ENCODE results near the gene TMC2.

Gene TMC2

GRCh38 chr20:2576317-2576727, 39.9 kb downstream of the TMC2 start:
- DNase-seq (ENCODE audit: low read depth in 2 of 2, low spot score in 1 of 2), result no peak

- no peak for DNase-seq (ENCODE audit: low read depth in 2 of 2, low spot score in 1 of 2)
These were observed 42.3 kb downstream of the TMC2 start for GRCh38 chr20:2578475-2579192.

GRCh38 chr20:2585811-2586210, 49.4 kb downstream of the TMC2 start:
- no peak for DNase-seq (ENCODE audit: low read depth in 2 of 2, low spot score in 1 of 2)

- DNase-seq (ENCODE audit: low read depth in 2 of 2, low spot score in 1 of 2), result no peak
These were observed 57.4 kb downstream of the TMC2 start for GRCh38 chr20:2593756-2594155.

- no peak for DNase-seq (ENCODE audit: low read depth in 2 of 2, low spot score in 1 of 2)
These were observed 58.7 kb downstream of the TMC2 start for GRCh38 chr20:2595076-2595475.

DNA sequence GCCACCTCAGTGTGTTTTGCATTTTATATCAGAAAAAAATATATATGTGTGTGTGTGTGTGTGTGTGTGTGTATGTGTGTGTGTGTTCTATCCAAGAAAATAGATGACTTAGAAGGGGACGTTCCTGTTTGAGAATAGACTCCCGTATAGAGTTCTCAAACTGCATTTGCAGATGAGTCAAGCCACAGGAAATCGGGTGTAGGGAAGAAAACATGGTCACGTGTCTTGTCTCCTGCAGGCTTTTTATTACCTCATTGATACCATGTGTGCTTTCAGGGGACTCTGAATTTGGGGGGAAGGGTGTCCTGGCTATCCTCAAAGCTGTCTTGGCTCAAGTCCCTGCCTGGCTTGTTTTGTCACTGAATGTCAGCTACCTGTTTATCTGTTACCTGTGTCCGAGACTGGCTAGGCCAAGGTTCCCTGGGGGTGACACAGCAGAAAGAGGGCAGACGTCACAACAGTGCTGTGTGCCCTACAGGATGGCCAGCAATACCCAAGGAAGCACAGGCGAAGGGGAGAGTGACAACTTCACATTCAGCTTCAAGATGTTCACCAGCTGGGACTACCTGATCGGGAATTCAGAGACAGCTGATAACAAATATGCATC, 60.4 kb downstream of the TMC2 start:
- no peak for DNase-seq (ENCODE audit: low read depth in 2 of 2, low spot score in 1 of 2)

- no peak for DNase-seq (ENCODE audit: low read depth in 2 of 2, low spot score in 1 of 2)
These were observed 63.1 kb downstream of the TMC2 start for GRCh38 chr20:2599288-2600006.

DNA sequence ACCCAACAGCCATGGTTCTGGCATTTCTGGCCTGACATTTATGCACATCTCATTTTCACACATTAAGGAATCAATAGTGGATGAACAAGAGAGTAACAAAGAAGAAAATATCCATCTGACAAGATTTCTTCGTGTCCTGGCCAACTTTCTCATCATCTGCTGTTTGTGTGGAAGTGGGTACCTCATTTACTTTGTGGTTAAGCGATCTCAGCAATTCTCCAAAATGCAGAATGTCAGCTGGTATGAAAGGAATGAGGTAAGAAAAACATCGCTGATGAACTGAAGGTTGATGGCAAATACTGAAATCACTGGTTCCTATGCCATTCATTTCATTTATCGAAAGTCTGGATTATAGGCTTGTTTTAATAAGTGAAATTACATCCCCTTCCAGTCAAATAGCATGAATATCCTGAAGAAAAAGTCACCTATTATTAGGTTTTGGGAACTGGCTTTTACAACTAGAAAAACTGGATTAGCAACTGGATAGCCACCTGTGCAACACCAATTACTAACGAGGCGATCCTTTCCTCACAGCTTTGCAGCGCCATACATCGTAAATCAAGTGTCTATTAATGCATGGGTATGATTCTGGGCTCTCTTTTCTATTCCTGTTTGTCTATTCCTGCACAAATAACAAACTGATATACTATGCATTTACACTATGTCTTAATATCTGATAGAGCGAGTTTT, 65.8 kb downstream of the TMC2 start:
- DNase-seq (ENCODE audit: low read depth in 2 of 2, low spot score in 1 of 2), result no peak

DNA sequence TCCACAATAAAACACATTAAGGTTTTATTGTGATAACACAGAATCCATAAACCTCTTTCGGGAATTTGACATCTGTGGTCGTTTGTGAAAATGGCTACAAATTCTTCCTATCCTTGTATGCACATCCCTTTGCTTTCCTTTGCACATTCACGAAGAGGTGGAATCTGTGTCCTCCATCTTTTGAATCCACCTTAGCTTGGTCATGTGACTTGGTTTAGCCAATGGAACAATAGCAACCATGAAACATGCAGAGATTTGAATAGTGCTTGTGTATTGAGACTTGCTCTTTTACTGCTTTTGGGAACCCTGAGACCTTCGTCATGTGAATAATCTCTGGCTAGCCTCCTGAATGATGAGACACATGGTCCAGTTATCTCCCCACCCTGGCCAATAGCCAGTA, 66.4 kb downstream of the TMC2 start:
- no peak for DNase-seq (ENCODE audit: low read depth in 2 of 2, low spot score in 1 of 2)

- DNase-seq (ENCODE audit: low read depth in 2 of 2, low spot score in 1 of 2), result no peak
These were observed 67.6 kb downstream of the TMC2 start for GRCh38 chr20:2603816-2604505.

- DNase-seq (ENCODE audit: low read depth in 2 of 2, low spot score in 1 of 2), result no peak
These were observed 68.1 kb downstream of the TMC2 start for GRCh38 chr20:2604506-2604835.

GRCh38 chr20:2606507-2607006, 70.2 kb downstream of the TMC2 start:
- DNase-seq (ENCODE audit: low read depth in 2 of 2, low spot score in 1 of 2), result no peak

DNA sequence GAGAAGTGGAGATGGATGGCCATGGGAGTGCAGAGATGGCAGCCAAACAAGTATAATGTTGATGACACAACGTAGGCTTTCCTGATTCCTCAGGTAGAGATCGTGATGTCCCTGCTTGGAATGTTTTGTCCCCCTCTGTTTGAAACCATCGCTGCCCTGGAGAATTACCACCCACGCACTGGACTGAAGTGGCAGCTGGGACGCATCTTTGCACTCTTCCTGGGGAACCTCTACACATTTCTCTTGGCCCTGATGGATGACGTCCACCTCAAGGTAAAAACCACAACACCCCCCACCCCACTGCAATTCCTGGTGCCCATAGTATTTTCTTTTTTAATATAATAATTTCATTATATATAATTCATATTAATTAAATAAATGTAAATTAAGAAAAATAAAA, 74.0 kb downstream of the TMC2 start:
- no peak for DNase-seq (ENCODE audit: low read depth in 2 of 2, low spot score in 1 of 2)

- no peak for DNase-seq (ENCODE audit: low read depth in 2 of 2, low spot score in 1 of 2)
These were observed 74.8 kb downstream of the TMC2 start for GRCh38 chr20:2610941-2611720.

DNA sequence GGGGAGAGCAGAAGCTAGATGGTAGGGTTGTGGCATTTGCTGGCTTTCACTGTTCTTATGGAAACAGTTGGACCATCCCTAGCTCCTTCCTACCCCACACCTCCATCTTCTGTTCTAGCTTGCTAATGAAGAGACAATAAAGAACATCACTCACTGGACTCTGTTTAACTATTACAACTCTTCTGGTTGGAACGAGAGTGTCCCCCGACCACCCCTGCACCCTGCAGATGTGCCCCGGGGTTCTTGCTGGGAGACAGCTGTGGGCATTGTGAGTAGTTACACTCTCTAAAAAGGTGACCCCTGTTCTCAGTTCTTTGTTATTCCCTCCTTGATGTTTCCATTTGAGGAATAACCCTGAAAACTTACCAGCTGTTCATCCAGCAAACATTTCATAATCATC, 75.7 kb downstream of the TMC2 start:
- DNase-seq (ENCODE audit: low read depth in 2 of 2, low spot score in 1 of 2), result no peak

GRCh38 chr20:2616634-2617033, 80.3 kb downstream of the TMC2 start:
- no peak for DNase-seq (ENCODE audit: low read depth in 2 of 2, low spot score in 1 of 2)

DNA sequence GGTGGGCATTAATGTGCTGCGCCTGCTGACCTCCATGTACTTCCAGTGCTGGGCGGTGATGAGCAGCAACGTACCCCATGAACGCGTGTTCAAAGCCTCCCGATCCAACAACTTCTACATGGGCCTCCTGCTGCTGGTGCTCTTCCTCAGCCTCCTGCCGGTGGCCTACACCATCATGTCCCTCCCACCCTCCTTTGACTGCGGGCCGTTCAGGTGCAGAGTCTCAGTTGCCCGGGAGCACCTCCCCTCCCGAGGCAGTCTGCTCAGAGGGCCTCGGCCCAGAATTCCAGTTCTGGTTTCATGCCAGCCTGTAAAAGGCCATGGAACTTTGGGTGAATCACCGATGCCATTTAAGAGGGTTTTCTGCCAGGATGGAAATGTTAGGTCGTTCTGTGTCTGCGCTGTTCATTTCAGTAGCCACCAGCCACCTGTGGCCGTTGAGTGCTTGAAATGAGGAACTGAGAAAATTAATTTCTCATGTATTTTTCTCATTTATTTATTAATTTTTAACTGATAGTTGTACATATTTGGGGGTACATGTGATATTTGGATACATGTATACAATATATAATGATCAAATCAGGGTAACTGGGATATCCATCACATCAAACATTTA, 80.8 kb downstream of the TMC2 start:
- no peak for DNase-seq (ENCODE audit: low read depth in 2 of 2, low spot score in 1 of 2)

- no peak for DNase-seq (ENCODE audit: low read depth in 2 of 2, low spot score in 1 of 2)
These were observed 82.4 kb downstream of the TMC2 start for GRCh38 chr20:2618815-2619214.

GRCh38 chr20:2619337-2619736, 83.0 kb downstream of the TMC2 start:
- DNase-seq (ENCODE audit: low read depth in 2 of 2, low spot score in 1 of 2), result no peak
